ENCODE results near the gene MALRD1.

MALRD1 gene

DNA sequence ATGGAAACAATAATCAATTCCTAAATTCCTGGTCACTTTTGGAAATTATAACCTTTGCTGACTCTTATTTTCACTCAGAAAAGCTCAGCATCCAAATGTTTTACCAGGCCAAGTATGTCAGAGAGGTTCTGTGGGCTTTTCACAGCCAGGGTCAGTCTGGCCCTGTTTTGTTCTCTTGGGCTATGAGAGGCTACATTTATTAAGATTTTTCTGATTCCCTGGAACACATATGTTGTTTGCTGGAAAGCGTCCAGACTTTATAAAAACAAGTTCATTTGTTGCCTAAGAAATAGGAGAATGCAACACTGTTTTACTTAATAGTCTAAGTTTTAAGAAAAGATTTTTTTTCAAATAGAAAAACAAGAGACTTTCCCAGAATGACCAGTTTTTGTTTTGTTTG, 529.2 kb downstream of the MALRD1 start:
- DNase-seq (ENCODE audit: extremely low spot score): no peak
- CTCF ChIA-PET: interaction anchor here (0.7 kb wide), 1 partner anchor 559 kb away, joined by 3 read pairs; no protein-coding TSS in a partner anchor
- POLR2A ChIA-PET: no interaction called here
- no peak for TF ChIP-seq SP1 (IDR thresholded peaks at IDR 0.05)
- no peak for TF ChIP-seq HDGF (IDR thresholded peaks at IDR 0.05; ENCODE audit: borderline replicate concordance)
- no peak for TF ChIP-seq NFRKB (IDR thresholded peaks at IDR 0.05)
- no peak for TF ChIP-seq FOXA1 (IDR thresholded peaks at IDR 0.05)
- no peak for TF ChIP-seq ELF4 (IDR thresholded peaks at IDR 0.05)
- no peak for TF ChIP-seq FOXM1 (IDR thresholded peaks at IDR 0.05; ENCODE audit: borderline replicate concordance)
- no peak for TF ChIP-seq CTBP1 (IDR thresholded peaks at IDR 0.05; ENCODE audit: borderline replicate concordance)
- no peak for TF ChIP-seq BHLHE40 (IDR thresholded peaks at IDR 0.05; ENCODE audit: borderline replicate concordance)
- no peak for TF ChIP-seq FOXK2 (IDR thresholded peaks at IDR 0.05)
- no peak for TF ChIP-seq ARNT (IDR thresholded peaks at IDR 0.05)
- TF ChIP-seq L3MBTL2 (conservative IDR thresholded peaks at IDR 0.05): no peak
- no peak for TF ChIP-seq LEF1 (IDR thresholded peaks at IDR 0.05; ENCODE audit: borderline replicate concordance)
- TF ChIP-seq SUZ12 (IDR thresholded peaks at IDR 0.05): no peak
- TF ChIP-seq TARDBP (IDR thresholded peaks at IDR 0.05): no peak
- no peak for TF ChIP-seq ZNF384 (IDR thresholded peaks at IDR 0.05)
- TF ChIP-seq, protein P1, sequence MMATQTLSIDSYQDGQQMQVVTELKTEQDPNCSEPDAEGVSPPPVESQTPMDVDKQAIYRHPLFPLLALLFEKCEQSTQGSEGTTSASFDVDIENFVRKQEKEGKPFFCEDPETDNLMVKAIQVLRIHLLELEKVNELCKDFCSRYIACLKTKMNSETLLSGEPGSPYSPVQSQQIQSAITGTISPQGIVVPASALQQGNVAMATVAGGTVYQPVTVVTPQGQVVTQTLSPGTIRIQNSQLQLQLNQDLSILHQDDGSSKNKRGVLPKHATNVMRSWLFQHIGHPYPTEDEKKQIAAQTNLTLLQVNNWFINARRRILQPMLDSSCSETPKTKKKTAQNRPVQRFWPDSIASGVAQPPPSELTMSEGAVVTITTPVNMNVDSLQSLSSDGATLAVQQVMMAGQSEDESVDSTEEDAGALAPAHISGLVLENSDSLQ (IDR thresholded peaks at IDR 0.05): no peak

DNA sequence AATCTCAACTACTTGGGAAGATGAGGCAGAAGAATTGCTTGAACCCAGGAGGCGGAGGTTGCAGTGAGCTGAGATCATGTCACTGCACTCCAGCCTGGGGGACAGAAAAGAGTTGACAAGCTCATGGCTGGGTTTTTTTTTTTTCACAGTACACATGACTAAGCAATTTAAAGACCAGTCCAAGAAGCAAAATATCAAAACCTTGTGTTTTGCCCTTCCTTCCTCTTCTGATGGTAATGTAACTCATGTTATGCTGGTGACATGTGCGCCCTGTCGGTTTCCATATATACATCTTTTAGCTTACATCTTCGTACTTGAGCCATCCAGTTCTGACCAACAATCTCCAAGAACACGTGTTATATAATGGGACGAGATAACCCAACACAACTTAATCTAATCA, 530.0 kb downstream of the MALRD1 start:
- ChIA-PET CTCF (interaction anchor here (0.7 to 1.2 kb wide), 2 partner anchors 21 to 558 kb away, joined by 3 read pairs; no protein-coding TSS in a partner anchor), POLR2A (no interaction called here)
- TF ChIP-seq SP1 (IDR thresholded peaks at IDR 0.05) (no peak), SUZ12 (IDR thresholded peaks at IDR 0.05) (no peak), L3MBTL2 (conservative IDR thresholded peaks at IDR 0.05) (no peak), ZNF384 (IDR thresholded peaks at IDR 0.05) (no peak), CTBP1 (IDR thresholded peaks at IDR 0.05; ENCODE audit: borderline replicate concordance) (no peak), HDGF (IDR thresholded peaks at IDR 0.05; ENCODE audit: borderline replicate concordance) (no peak), BHLHE40 (IDR thresholded peaks at IDR 0.05; ENCODE audit: borderline replicate concordance) (no peak), FOXK2 (IDR thresholded peaks at IDR 0.05) (no peak), ELF4 (IDR thresholded peaks at IDR 0.05) (no peak), NFRKB (IDR thresholded peaks at IDR 0.05) (no peak), ARNT (IDR thresholded peaks at IDR 0.05) (no peak), FOXM1 (IDR thresholded peaks at IDR 0.05; ENCODE audit: borderline replicate concordance) (no peak), TARDBP (IDR thresholded peaks at IDR 0.05) (no peak)
- DNase-seq (ENCODE audit: extremely low spot score): no peak

DNA sequence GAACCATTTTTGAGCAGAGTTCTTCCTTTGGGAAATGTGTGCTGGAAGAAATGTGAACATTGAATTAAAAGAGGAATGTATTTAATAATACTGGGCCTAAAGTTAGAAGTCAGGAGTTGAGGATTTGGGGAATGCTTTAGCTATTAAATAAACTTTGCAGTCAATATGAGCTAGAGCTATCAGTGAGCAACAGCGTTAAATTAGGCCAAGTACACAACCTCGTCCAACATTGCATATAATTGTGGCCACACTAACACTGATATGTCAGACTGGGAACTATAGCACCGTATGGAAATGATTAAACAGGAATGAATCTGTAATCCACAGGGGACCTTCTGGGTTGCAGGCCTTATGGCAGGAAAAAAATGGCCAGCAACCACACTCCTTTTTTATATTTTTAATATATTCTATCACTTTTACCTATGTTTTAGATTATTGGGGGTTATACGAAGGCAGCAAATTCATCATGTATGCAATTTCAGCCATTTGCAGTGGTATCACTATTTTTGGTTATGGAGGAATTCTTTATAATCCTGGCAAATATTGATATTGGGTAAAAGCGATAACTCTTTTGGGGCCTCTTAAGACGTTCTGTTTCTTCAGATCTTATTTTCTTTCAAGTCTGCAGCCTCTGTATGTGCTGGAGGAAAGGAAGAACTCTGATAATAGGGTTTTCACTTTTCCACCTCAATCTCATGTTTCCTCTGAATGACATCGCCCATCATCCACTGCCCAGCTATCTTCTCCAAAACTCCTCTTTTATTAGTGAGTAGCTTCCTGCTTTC, 531.4 kb downstream of the MALRD1 start:
- DNase-seq (ENCODE audit: extremely low spot score): no peak
- TF ChIP-seq ARNT (IDR thresholded peaks at IDR 0.05) (no peak), TARDBP (IDR thresholded peaks at IDR 0.05) (no peak), FOXA1 (IDR thresholded peaks at IDR 0.05) (no peak), FOXK2 (IDR thresholded peaks at IDR 0.05) (no peak), NFRKB (IDR thresholded peaks at IDR 0.05) (no peak), BHLHE40 (IDR thresholded peaks at IDR 0.05; ENCODE audit: borderline replicate concordance) (no peak), ZNF384 (IDR thresholded peaks at IDR 0.05) (no peak), LEF1 (IDR thresholded peaks at IDR 0.05; ENCODE audit: borderline replicate concordance) (no peak), FOXM1 (IDR thresholded peaks at IDR 0.05; ENCODE audit: borderline replicate concordance) (no peak), L3MBTL2 (conservative IDR thresholded peaks at IDR 0.05) (no peak), SUZ12 (IDR thresholded peaks at IDR 0.05) (no peak)
- TF ChIP-seq, protein P1 (IDR thresholded peaks at IDR 0.05): no peak
- ChIA-PET CTCF (interaction anchor here (1.2 kb wide), 1 partner anchor 20 kb away, joined by 3 read pairs; no protein-coding TSS in a partner anchor), POLR2A (no interaction called here)

DNA sequence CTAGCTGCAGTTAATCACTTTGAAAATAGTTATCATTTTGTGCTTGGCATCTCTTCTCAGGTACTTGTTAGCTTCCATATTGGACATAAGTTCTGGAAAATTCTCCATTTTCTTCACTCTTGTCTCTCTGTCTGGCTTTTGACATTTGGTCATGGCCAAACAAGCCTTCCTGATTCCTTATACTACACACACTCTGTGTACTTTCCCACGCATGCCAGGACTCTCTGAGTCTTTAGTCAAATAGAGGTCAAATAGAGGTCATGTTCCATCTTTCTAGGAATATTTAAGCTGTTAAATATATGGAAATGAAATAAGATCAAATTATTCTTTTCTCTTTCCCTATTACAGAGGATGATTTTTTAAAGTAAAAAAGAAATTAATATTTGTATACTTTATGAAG, 532.1 kb downstream of the MALRD1 start:
- POLR2A ChIA-PET: no interaction called here
- CTCF ChIA-PET: no interaction called here
- DNase-seq (ENCODE audit: extremely low spot score): no peak
- TF ChIP-seq FOXM1 (IDR thresholded peaks at IDR 0.05; ENCODE audit: borderline replicate concordance) (no peak), SP1 (IDR thresholded peaks at IDR 0.05) (no peak), TARDBP (IDR thresholded peaks at IDR 0.05) (no peak), CTBP1 (IDR thresholded peaks at IDR 0.05; ENCODE audit: borderline replicate concordance) (no peak), FOXK2 (IDR thresholded peaks at IDR 0.05) (no peak), ZNF384 (IDR thresholded peaks at IDR 0.05) (no peak), SUZ12 (IDR thresholded peaks at IDR 0.05) (no peak), BHLHE40 (IDR thresholded peaks at IDR 0.05; ENCODE audit: borderline replicate concordance) (no peak), LEF1 (IDR thresholded peaks at IDR 0.05; ENCODE audit: borderline replicate concordance) (no peak), ELF4 (IDR thresholded peaks at IDR 0.05) (no peak), L3MBTL2 (conservative IDR thresholded peaks at IDR 0.05) (no peak), NFRKB (IDR thresholded peaks at IDR 0.05) (no peak), HDGF (IDR thresholded peaks at IDR 0.05; ENCODE audit: borderline replicate concordance) (no peak)
- TF ChIP-seq, protein P1 (IDR thresholded peaks at IDR 0.05): no peak

DNA sequence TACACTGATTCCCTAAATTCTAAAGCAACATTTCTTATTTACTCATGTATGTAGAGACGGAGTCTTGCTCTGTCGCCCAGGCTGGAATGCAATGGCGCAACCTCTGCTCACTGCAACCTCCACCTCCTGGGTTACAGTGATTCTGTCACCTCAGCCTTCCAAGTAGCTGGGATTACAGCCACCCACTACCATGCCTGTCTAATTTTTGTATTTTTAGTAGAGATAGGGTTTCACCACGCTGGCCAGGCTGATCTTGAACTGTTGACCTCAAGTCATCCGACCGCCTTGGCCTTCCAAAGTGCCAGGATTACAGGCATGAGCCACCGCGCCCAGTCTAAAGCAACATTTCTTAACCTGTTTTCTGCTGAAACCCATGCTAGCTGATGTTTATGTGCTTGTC, 540.0 kb downstream of the MALRD1 start:
- ChIA-PET CTCF (no interaction called here), POLR2A (no interaction called here)
- DNase-seq (ENCODE audit: extremely low spot score): no peak
- TF ChIP-seq ARNT (IDR thresholded peaks at IDR 0.05) (no peak), ZNF384 (IDR thresholded peaks at IDR 0.05) (no peak), FOXM1 (IDR thresholded peaks at IDR 0.05; ENCODE audit: borderline replicate concordance) (no peak), SP1 (IDR thresholded peaks at IDR 0.05) (no peak), TARDBP (IDR thresholded peaks at IDR 0.05) (no peak), HDGF (IDR thresholded peaks at IDR 0.05; ENCODE audit: borderline replicate concordance) (no peak), FOXA1 (IDR thresholded peaks at IDR 0.05) (no peak), L3MBTL2 (conservative IDR thresholded peaks at IDR 0.05) (no peak), ELF4 (IDR thresholded peaks at IDR 0.05) (no peak), LEF1 (IDR thresholded peaks at IDR 0.05; ENCODE audit: borderline replicate concordance) (no peak), SUZ12 (IDR thresholded peaks at IDR 0.05) (no peak)

Measured in HEK293T (cell line).